Right lobe of liver (tissue), 6 donors: ENCODE results near the gene GDPD5. TPM values are rescaled to one million over a fixed set of nuclear protein-coding genes. Genes with fewer than 3 reads are reported as not detected.

Source experiments
- ATAC-seq, 4 donors: fragments of 200-7000 bp; cut with Tn5 transposase; one replicate each; pipeline ENCODE4 v1.9.1; 2020; ENCODE audit warnings: mild to moderate bottlenecking in 4 of 4, moderate library complexity in 4 of 4
- DNase-seq, 3 donors: peaks; one replicate each; pipeline ENCODE4 v3.0.0-alpha.2; 2020
- H3K27ac ChIP-seq, 3 donors: fragments of 200-600 bp; one replicate each; pipeline ENCODE4 v1.8.0; 2022
- H3K27me3 ChIP-seq, 2 donors: fragments of 200-600 bp; one replicate each; pipeline ENCODE4 v1.8.0; 2022
- H3K36me3 ChIP-seq, 4 donors: fragments of 200-600 bp; sonication (generic) in 1 of 4; one replicate each; pipeline versions ENCODE4 v1.5.1 to v1.8.0; 2017 to 2022; ENCODE audit warnings: control low read depth in 1 of 4
- H3K4me1 ChIP-seq, 4 donors: fragments of 200-600 bp; sonication (generic) in 1 of 4; one replicate each; pipeline versions ENCODE4 v1.5.1 to v1.8.0; 2017 to 2022; ENCODE audit warnings: control low read depth in 1 of 4
- H3K4me3 ChIP-seq, 3 donors: fragments of 200-600 bp; one replicate each; pipeline ENCODE4 v1.8.0; 2022
- H3K9me3 ChIP-seq, 4 donors: fragments of 200-600 bp; sonication (generic) in 1 of 4; one replicate each; pipeline versions ENCODE4 v1.5.1 to v1.8.0; 2017 to 2022; ENCODE audit warnings: control low read depth in 1 of 4
- POLR2A ChIP-seq: fragments of 450-650 bp; IDR thresholded peaks from one replicate; pipeline ENCODE4 v1.6.1; 2017; ENCODE audit warnings: antibody characterized with exemption, mild to moderate bottlenecking
- WGBS: methylation state at CpG from one replicate; pipeline ENCODE4 v1.1.6; 2018; ENCODE audit warnings: low coverage, low lambda C conversion rate; ENCODE audit not compliant: insufficient coverage; ENCODE audit errors: missing lambda C conversion rate; 5-methylcytosine and 5-hydroxymethylcytosine counted together
- intact Hi-C, 2 donors: fragments of 100-400 bp; cut with DNase I; formaldehyde crosslinking; loops; one replicate each; pipeline versions ENCODE4 v1.11.2 to v1.14.1; 2022
- total RNA-seq, 6 experiments: library from RNA; depleted of rRNA in 2 of 6; stranded (reverse); fragments of >200 nt in 2 of 6; fragmentation: NEBNext Ultra II Directional in 3 of 6; extraction: Animal tissue kit (Norgen Biotek cat#: 25700) in 3 of 6; gene quantifications; one replicate each; pipeline versions ENCODE4 v1.1.0 to v1.2.4, GENCODE V29; 2016 to 2023
- TF ChIP-seq, protein P1 (sequence below), 4 donors: fragments of 200-600 bp in 3 of 4; fragments of 450-650 bp in 1 of 4; IDR thresholded peaks; one replicate each; pipeline versions ENCODE4 v1.5.1 to v1.8.0; 2016 to 2022; ENCODE audit warnings: antibody characterized with exemption in 4 of 4, mild to moderate bottlenecking in 2 of 4
- donor health status: DM: no; HTN: yes; CAD: no.
- donor health status: DM: no; HTN: no; CAD: no.
- donor health status: DM: no; HTN: no; CAD: no.
- donor health status: DM: no; HTN: yes; CAD: no.
- donor health status: DM: no; HTN: yes; CAD: no.

The GDPD5 gene
- total RNA-seq, 6 experiments from 2014 or later: 2.0 to 10.7 (median 4.1) TPM

DNA sequence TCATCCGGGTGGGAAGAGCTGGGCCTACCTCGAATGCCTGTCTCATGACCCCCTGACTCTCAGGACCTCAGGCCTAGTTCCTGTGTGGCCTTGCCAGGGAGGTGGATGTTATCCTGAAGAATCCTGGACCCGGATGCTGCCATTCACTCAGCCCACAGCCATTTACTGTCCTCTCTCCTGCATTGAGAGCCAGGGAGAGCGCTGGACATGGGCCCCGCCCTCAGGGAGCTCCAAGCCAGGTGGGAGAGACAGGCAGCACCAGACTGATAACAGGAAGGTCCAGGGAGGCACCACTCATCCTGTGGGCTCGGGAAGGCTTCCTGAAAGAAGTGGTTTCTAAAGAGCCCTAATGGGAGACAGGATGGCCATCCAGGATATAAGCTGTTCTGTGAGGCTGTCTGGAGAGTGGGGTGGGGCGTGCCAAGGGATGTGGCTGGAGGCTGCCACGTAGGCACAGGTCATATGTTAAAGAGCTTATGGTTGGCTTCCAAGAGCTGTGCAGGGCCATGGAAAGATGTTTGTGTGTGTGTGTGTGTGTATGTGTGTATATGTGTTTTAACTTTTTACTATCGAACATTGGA lies 44.9 kb upstream of the GDPD5 start:
- peaks cover 8 to 71% (median 35%) of the 10 kb centered on the region in 4 donors for H3K36me3 ChIP-seq
- intact Hi-C loops: no loop called here
- WGBS: 64% methylated on average over 5 of the region's 9 CpGs
- peaks cover 0 to 3% (median under 1%) of the 10 kb centered on the region in 4 donors for H3K4me1 ChIP-seq
- no peak overlapping the region for H3K4me3 ChIP-seq
- no peaks in the 10 kb centered on the region for H3K9me3 ChIP-seq
- ATAC-seq (no peak), DNase-seq (no peak)
- no peak overlapping the region for H3K27ac ChIP-seq
- TF ChIP-seq, protein P1, sequence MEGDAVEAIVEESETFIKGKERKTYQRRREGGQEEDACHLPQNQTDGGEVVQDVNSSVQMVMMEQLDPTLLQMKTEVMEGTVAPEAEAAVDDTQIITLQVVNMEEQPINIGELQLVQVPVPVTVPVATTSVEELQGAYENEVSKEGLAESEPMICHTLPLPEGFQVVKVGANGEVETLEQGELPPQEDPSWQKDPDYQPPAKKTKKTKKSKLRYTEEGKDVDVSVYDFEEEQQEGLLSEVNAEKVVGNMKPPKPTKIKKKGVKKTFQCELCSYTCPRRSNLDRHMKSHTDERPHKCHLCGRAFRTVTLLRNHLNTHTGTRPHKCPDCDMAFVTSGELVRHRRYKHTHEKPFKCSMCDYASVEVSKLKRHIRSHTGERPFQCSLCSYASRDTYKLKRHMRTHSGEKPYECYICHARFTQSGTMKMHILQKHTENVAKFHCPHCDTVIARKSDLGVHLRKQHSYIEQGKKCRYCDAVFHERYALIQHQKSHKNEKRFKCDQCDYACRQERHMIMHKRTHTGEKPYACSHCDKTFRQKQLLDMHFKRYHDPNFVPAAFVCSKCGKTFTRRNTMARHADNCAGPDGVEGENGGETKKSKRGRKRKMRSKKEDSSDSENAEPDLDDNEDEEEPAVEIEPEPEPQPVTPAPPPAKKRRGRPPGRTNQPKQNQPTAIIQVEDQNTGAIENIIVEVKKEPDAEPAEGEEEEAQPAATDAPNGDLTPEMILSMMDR (IDR thresholded peaks at IDR 0.05): no peak
- TF ChIP-seq POLR2A: no peak
- no peaks in the 10 kb centered on the region for H3K27me3 ChIP-seq

DNA sequence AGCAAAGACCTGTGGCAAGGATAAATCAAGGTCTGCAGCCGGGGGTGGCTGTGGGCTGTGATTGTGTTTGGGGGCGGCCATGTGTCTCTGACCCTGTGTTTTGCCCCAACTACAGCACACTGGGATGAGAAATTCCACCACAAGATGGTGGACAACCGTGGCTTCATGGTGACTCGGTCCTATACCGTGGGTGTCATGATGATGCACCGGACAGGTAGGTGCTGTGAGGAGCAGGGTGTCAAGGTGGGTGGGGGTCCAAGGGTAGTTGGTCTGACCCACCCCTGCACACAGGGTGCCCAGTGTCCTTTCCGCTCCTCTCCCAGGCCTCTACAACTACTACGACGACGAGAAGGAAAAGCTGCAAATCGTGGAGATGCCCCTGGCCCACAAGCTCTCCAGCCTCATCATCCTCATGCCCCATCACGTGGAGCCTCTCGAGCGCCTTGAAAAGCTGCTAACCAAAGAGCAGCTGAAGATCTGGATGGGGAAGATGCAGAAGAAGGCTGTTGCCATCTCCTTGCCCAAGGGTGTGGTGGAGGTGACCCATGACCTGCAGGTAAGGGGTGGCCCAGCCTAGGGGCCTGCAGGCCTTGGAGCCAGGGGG lies 43.0 kb upstream of the GDPD5 start:
- Histone ChIP-seq H3K27ac (no peak overlapping the region), H3K4me3 (no peak overlapping the region), H3K9me3 (no peaks in the 10 kb centered on the region), H3K27me3 (no peaks in the 10 kb centered on the region), H3K4me1 (peaks cover 0 to 21% (median 10%) of the 10 kb centered on the region in 4 donors), H3K36me3 (peaks cover 8 to 71% (median 35%) of the 10 kb centered on the region in 4 donors)
- TF ChIP-seq, protein P1 (IDR thresholded peaks at IDR 0.05): no peak
- TF ChIP-seq POLR2A: no peak
- 83% methylated on average over 5 of the region's 14 CpGs for WGBS
- ATAC-seq (no peak), DNase-seq (no peak)
- intact Hi-C loops: no loop called here

DNA sequence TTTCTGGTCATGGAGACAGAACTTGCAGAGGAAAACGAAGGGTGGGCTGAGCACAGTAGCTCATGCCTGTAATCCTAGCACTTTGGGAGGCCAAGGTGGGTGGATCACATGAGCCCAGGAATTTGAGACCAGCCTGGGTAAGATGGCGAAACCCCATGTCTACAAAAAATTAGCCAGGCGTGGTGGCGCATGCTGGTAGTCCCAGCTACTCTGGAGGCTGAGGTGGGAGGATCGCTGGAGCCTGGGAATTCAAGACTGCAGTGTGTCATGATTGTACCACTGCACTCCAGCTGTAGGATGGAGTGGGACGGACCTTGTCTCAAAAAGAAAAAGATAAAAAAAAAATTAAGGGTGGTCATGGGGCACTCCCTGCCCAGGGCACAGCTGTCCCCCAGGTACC lies 42.2 kb upstream of the GDPD5 start:
- DNase-seq: no peak
- H3K9me3 ChIP-seq: no peaks in the 10 kb centered on the region
- no peak for TF ChIP-seq POLR2A
- TF ChIP-seq, protein P1 (IDR thresholded peaks at IDR 0.05): no peak
- peaks cover 0 to 27% (median 13%) of the 10 kb centered on the region in 4 donors for H3K4me1 ChIP-seq
- no peak overlapping the region for H3K4me3 ChIP-seq
- intact Hi-C loops: no loop called here
- H3K27me3 ChIP-seq: no peaks in the 10 kb centered on the region
- peaks cover 8 to 68% (median 33%) of the 10 kb centered on the region in 4 donors for H3K36me3 ChIP-seq
- 88% methylated on average over 3 of the region's 6 CpGs for WGBS
- no peak for ATAC-seq
- no peak overlapping the region for H3K27ac ChIP-seq

DNA sequence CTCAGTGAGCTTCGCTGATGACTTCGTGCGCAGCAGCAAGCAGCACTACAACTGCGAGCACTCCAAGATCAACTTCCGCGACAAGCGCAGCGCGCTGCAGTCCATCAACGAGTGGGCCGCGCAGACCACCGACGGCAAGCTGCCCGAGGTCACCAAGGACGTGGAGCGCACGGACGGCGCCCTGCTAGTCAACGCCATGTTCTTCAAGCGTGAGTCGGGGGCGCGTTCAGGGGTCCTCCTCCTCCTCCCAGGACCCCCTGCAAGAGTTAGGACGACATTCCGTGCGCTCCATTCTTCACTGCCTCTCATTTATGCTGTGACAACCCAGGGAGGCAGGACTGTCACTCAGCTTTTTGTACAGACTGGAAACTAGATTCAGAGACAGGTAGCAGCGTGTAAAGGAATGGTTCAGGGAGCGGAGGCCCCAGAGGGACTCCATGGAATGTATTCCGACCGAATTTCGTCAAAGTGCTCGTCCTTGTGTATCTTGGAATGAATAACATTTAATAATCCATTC lies 41.1 kb upstream of the GDPD5 start:
- Histone ChIP-seq H3K4me1 (peaks cover 0 to 27% (median 13%) of the 10 kb centered on the region in 4 donors), H3K27me3 (no peaks in the 10 kb centered on the region), H3K27ac (no peak overlapping the region), H3K4me3 (no peak overlapping the region), H3K9me3 (no peaks in the 10 kb centered on the region), H3K36me3 (peaks cover 7 to 57% (median 30%) of the 10 kb centered on the region in 4 donors)
- ATAC-seq: no peak
- 68% methylated on average over 7 of the region's 34 CpGs for WGBS
- TF ChIP-seq, protein P1 (IDR thresholded peaks at IDR 0.05): no peak
- no peak for TF ChIP-seq POLR2A
- DNase-seq: no peak
- intact Hi-C loops: no loop called here
